Measurements from ENCODE around the gene THRB.
"Not testable (repeated sequence)": the region's sequence is repeated elsewhere in the genome, so short reads cannot be mapped to it uniquely, and the experiment has no call there.

Gene THRB

GRCh38 chr3:24446032-24446431 lies 48.6 kb downstream of the THRB start:
- DNase-seq (ENCODE audit: low read depth) = no peak

GRCh38 chr3:24443476-24443875 lies 51.2 kb downstream of the THRB start:
- DNase-seq (ENCODE audit: low read depth) = no peak

- DNase-seq (ENCODE audit: low read depth) = no peak
These were observed 53.7 kb downstream of the THRB start for GRCh38 chr3:24440760-24441464.

GRCh38 chr3:24439021-24439420 lies 55.6 kb downstream of the THRB start:
- no peak for DNase-seq (ENCODE audit: low read depth)

GRCh38 chr3:24437326-24437725 lies 57.3 kb downstream of the THRB start:
- DNase-seq (ENCODE audit: low read depth) = no peak

- DNase-seq (ENCODE audit: low read depth) = no peak
These were observed 59.1 kb downstream of the THRB start for GRCh38 chr3:24435584-24435983.

GRCh38 chr3:24434651-24435050 lies 60.0 kb downstream of the THRB start:
- DNase-seq (ENCODE audit: low read depth) = no peak

GRCh38 chr3:24433838-24434591 lies 60.6 kb downstream of the THRB start:
- no peak for DNase-seq (ENCODE audit: low read depth)

- no peak for DNase-seq (ENCODE audit: low read depth)
These were observed 61.7 kb downstream of the THRB start for GRCh38 chr3:24432989-24433388.

GRCh38 chr3:24428481-24428880 lies 66.2 kb downstream of the THRB start:
- no peak for DNase-seq (ENCODE audit: low read depth)

GRCh38 chr3:24426896-24427295 lies 67.8 kb downstream of the THRB start:
- no peak for DNase-seq (ENCODE audit: low read depth)

- DNase-seq (ENCODE audit: low read depth) = not testable (repeated sequence)
These were observed 73.8 kb downstream of the THRB start for GRCh38 chr3:24420829-24421228.

GRCh38 chr3:24420224-24420623 lies 74.4 kb downstream of the THRB start:
- DNase-seq (ENCODE audit: low read depth) = no peak

- no peak for DNase-seq (ENCODE audit: low read depth)
These were observed 75.4 kb downstream of the THRB start for GRCh38 chr3:24419067-24419791.

- DNase-seq (ENCODE audit: low read depth) = no peak
These were observed 76.9 kb downstream of the THRB start for GRCh38 chr3:24417730-24418129.

GRCh38 chr3:24416224-24416623 lies 78.4 kb downstream of the THRB start:
- no peak for DNase-seq (ENCODE audit: low read depth)

- no peak for DNase-seq (ENCODE audit: low read depth)
These were observed 78.8 kb downstream of the THRB start for GRCh38 chr3:24415824-24416223.

GRCh38 chr3:24413662-24414061 lies 81.0 kb downstream of the THRB start:
- DNase-seq (ENCODE audit: low read depth) = not testable (repeated sequence)

- no peak for DNase-seq (ENCODE audit: low read depth)
These were observed 83.8 kb downstream of the THRB start for GRCh38 chr3:24410860-24411259.

GRCh38 chr3:24407980-24408680 lies 86.5 kb downstream of the THRB start:
- no peak for DNase-seq (ENCODE audit: low read depth)

GRCh38 chr3:24406900-24407299 lies 87.8 kb downstream of the THRB start:
- no peak for DNase-seq (ENCODE audit: low read depth)

GRCh38 chr3:24405057-24405456 lies 89.6 kb downstream of the THRB start:
- no peak for DNase-seq (ENCODE audit: low read depth)

Data from stimulated activated CD8-positive, alpha-beta memory T cell treated with anti-CD3 and anti-CD28 coated beads, Interleukin-15, amount 100 ng/mL, for 1 hour (primary cell).